Activated CD4-positive, alpha-beta T cell treated with anti-CD3 and anti-CD28 coated beads, Interleukin-2, amount 10 ng/mL, durations not matched to agents 24 days and 14 days (primary cell): ENCODE measurements around the gene C2CD3. TPM values are rescaled to one million over a fixed set of nuclear protein-coding genes. Genes with fewer than 3 reads are reported as not detected.
"Not testable (repeated sequence)": the region's sequence is repeated elsewhere in the genome, so short reads cannot be mapped to it uniquely, and the experiment has no call there.

ENCODE experiments used
- DNase-seq: peaks from one replicate; pipeline ENCODE4 v3.0.0; 2022
- H3K27ac Mint-ChIP-seq: one replicate; pipeline ENCODE4 v1.8.0; 2022; ENCODE audit warnings: mild to moderate bottlenecking, mixed read lengths
- H3K27me3 Mint-ChIP-seq: one replicate; pipeline ENCODE4 v1.8.0; 2022; ENCODE audit warnings: mixed read lengths
- H3K36me3 Mint-ChIP-seq: one replicate; pipeline ENCODE4 v1.8.0; 2022; ENCODE audit warnings: low read depth, mild to moderate bottlenecking, mixed read lengths
- H3K4me1 Mint-ChIP-seq: one replicate; pipeline ENCODE4 v1.8.0; 2021; ENCODE audit warnings: mixed read lengths
- H3K4me3 Mint-ChIP-seq: one replicate; pipeline ENCODE4 v1.8.0; 2022; ENCODE audit warnings: mild to moderate bottlenecking, moderate library complexity, mixed read lengths
- H3K9me3 Mint-ChIP-seq: one replicate; pipeline ENCODE4 v1.8.0; 2021; ENCODE audit warnings: mixed read lengths
- intact Hi-C: fragments of 100-400 bp; cut with micrococcal nuclease; formaldehyde crosslinking; loops from one replicate; pipeline ENCODE4 v1.15.1; 2023
- total RNA-seq: library from RNA; stranded (reverse); gene quantifications from 2 replicates; pipeline ENCODE4 v1.2.3, GENCODE V29; 2022

The C2CD3 gene
- total RNA-seq, 1 donor from 2014 or later, result 37.4 TPM

DNA sequence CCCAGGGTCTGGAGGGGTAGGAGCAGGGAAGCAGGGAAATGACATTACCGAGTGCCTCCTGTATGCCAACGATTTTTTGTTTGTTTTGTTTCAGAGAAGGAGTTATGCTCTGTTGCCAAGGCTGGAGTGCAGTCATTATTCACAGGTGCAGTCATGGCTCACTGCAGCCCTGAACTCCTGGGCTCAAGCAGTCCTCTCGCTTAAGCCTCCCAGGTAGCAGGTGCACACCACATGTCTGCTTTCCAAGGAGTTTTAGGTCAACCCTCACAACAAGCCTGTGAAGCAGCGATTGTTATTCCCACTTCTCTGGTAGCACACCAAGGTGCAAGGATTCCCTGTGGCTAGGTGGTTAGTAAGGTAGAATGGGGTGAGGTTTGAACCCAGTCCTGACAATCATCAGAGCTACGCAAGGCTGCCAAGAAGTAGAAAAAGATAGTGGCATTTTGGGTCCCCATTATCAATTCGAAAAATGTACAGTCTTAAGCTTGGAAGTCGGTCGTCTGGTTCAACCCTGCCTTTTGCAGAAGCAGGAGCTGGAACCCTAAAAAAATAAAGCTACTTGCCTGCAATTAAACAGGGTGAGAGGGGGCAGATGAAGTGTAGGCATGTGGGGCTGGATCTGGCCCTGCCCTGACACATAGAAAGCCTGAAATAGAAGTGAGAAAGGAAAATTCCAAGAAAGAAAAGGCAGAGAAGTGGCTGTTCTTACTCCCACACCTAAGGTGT is 171.1 kb downstream of the C2CD3 start:
- intact Hi-C loops, result loop anchor here (1.0 kb wide), 1 partner anchor 12 kb away; no protein-coding TSS in a partner anchor
- DNase-seq, result no peak
- Mint-ChIP-seq H3K9me3 (no peaks in the 10 kb centered on the region), H3K4me3 (no peak overlapping the region), H3K27me3 (no peaks in the 10 kb centered on the region), H3K27ac (peak overlapping the region; percentile 82), H3K4me1 (peaks cover 58% of the 10 kb centered on the region), H3K36me3 (peaks cover 24% of the 10 kb centered on the region)

DNA sequence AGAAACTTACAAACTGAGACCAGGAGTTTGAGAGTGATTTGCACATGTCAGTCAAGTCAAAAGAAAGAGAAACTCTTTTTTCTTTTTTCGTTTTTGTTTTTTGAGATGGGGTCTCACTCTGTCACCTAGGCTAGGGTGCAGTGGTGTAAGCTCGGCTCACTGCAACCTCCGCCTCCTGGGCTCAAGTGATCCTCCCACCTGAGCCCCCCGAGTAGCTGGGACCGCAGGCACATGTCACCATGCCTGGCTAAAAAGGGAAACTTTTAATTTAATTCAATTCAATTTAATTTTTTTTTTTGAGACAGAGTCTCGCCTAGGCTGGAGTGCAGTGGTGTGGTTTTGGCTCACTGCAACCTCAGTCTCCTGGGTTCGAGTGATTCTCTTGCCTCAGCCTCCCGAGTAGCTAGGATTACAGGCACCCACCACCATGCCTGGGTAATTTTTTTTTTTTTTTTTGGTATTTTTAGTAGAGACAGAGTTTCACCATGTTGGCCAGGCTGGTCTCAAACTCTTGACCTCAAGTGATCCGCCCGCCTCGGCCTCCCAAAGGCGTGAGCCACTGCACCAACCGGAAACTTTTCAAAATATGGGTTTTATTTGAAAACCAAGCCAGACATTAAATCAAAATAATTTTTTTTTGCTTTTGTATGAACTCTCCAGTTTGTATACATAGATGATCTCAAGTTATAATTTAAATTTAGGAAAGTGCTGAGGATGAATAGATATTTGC is 171.8 kb downstream of the C2CD3 start:
- Mint-ChIP-seq H3K36me3 (peaks cover 24% of the 10 kb centered on the region), H3K27ac (peak overlapping the region; percentile 82), H3K27me3 (no peaks in the 10 kb centered on the region), H3K9me3 (no peaks in the 10 kb centered on the region), H3K4me3 (no peak overlapping the region), H3K4me1 (peaks cover 54% of the 10 kb centered on the region)
- no peak for DNase-seq
- intact Hi-C loops, result no loop called here

GRCh38 chr11:73997120-73997770 is 173.6 kb downstream of the C2CD3 start:
- peaks cover 48% of the 10 kb centered on the region for H3K4me1 Mint-ChIP-seq
- intact Hi-C loops, result no loop called here
- H3K9me3 Mint-ChIP-seq, result no peaks in the 10 kb centered on the region
- H3K27me3 Mint-ChIP-seq, result no peaks in the 10 kb centered on the region
- peak overlapping the region; percentile 68 for H3K27ac Mint-ChIP-seq
- peak overlapping the region; percentile 1 for H3K4me3 Mint-ChIP-seq
- H3K36me3 Mint-ChIP-seq, result peaks cover 13% of the 10 kb centered on the region
- no peak for DNase-seq

- intact Hi-C loops, result no loop called here
- Mint-ChIP-seq H3K36me3 (peaks cover 9% of the 10 kb centered on the region), H3K9me3 (no peaks in the 10 kb centered on the region), H3K27ac (peak overlapping the region; percentile 97), H3K4me3 (peak overlapping the region; percentile 80), H3K4me1 (peaks cover 46% of the 10 kb centered on the region), H3K27me3 (no peaks in the 10 kb centered on the region)
- no peak for DNase-seq
These were observed 174.5 kb downstream of the C2CD3 start for GRCh38 chr11:73996161-73996747.

- H3K27ac Mint-ChIP-seq, result peak overlapping the region; percentile 97
These were observed 175.1 kb downstream of the C2CD3 start for GRCh38 chr11:73995731-73996130.

DNA sequence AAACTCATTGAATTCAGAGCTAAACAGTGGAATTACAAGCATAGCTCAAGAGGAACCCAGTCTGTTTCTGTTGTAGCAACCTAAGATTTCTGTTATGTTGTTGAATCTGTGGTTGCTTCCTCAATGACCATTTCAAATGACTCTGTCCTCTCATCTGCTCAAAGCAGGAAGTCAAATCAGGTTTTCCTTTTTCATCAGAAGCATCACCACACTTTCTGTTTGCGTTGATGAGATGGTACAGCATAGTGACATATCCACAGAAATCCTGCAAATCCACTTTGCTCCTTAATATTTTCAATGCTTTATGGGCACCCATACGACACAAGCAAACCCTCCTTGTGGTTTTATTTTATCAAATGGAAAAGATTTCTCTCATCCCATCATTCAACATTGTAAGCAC is 175.6 kb downstream of the C2CD3 start:
- intact Hi-C loops, result loop anchor here (1.0 kb wide), 5 partner anchors 10 to 176 kb away; partner anchors contain the start of genes C2CD3 and PPME1
- H3K4me1 Mint-ChIP-seq, result peaks cover 41% of the 10 kb centered on the region
- peak overlapping the region; percentile 80 for H3K4me3 Mint-ChIP-seq
- H3K27me3 Mint-ChIP-seq, result no peaks in the 10 kb centered on the region
- H3K27ac Mint-ChIP-seq, result peak overlapping the region; percentile 97
- H3K36me3 Mint-ChIP-seq, result no peaks in the 10 kb centered on the region
- H3K9me3 Mint-ChIP-seq, result no peaks in the 10 kb centered on the region
- peak; percentile 86 for DNase-seq

More at GRCh38 chr11:73995731-73996130, 175.1 kb downstream of the C2CD3 start:
- Mint-ChIP-seq H3K36me3 (peaks cover 4% of the 10 kb centered on the region), H3K4me3 (peak overlapping the region; percentile 80), H3K9me3 (no peaks in the 10 kb centered on the region), H3K27me3 (no peaks in the 10 kb centered on the region), H3K4me1 (peaks cover 46% of the 10 kb centered on the region)
- peak; percentile 91 for DNase-seq
- intact Hi-C loops, result loop anchor here (1.0 kb wide), 5 partner anchors 10 to 176 kb away; partner anchors contain the start of genes C2CD3 and PPME1

GRCh38 chr11:73991471-73992006 is 179.3 kb downstream of the C2CD3 start:
- Mint-ChIP-seq H3K4me1 (peaks cover 22% of the 10 kb centered on the region), H3K4me3 (no peak overlapping the region), H3K9me3 (no peaks in the 10 kb centered on the region), H3K36me3 (no peaks in the 10 kb centered on the region), H3K27me3 (no peaks in the 10 kb centered on the region), H3K27ac (no peak overlapping the region)
- intact Hi-C loops, result no loop called here
- no peak for DNase-seq

DNA sequence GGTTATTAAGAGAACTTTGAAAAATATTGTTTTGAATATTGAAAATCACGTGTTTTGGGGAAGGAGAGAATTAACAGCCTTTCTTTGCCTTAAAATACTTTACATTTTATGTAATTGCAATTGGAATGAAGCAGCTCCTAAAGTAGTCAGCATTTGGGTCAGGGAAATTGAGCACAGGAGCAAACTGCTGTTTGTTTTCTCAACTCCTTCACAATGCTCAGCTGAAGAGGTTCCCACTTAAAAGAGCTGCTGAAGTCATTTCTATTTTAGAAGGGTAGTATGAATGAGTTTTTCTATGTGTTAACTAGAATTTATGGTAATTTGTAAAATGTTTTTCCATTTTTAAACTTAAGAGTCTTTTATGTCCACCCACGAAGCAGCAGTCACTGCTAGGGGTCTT is 180.1 kb downstream of the C2CD3 start:
- Mint-ChIP-seq H3K27ac (no peak overlapping the region), H3K9me3 (no peaks in the 10 kb centered on the region), H3K27me3 (no peaks in the 10 kb centered on the region), H3K4me1 (peaks cover 16% of the 10 kb centered on the region), H3K4me3 (no peak overlapping the region), H3K36me3 (no peaks in the 10 kb centered on the region)
- intact Hi-C loops, result no loop called here
- DNase-seq, result no peak

DNA sequence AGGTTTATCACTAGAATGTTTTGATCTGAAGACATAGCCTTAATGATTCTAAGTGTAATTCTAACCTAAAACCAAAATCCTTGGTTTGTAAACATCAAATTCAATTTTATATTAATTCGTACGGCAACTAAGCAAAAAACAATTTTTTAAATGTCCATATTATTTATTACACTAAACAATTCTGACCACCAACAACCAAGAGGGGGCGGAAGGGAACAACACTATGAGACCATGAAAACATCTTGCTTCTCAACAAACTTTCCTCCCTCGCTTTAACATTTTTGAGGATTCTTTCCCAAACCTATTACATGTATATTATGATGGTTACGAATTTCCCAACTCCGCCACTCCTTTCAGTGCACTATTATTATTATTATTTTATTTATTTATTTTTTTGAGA is 181.6 kb downstream of the C2CD3 start:
- no peak overlapping the region for H3K27ac Mint-ChIP-seq

GRCh38 chr11:73988227-73988626 is 182.6 kb downstream of the C2CD3 start:
- intact Hi-C loops, result no loop called here
- no peaks in the 10 kb centered on the region for H3K36me3 Mint-ChIP-seq
- no peak overlapping the region for H3K4me3 Mint-ChIP-seq
- H3K9me3 Mint-ChIP-seq, result no peaks in the 10 kb centered on the region
- H3K27me3 Mint-ChIP-seq, result no peaks in the 10 kb centered on the region
- peaks cover 21% of the 10 kb centered on the region for H3K4me1 Mint-ChIP-seq
- no peak for DNase-seq
- H3K27ac Mint-ChIP-seq, result no peak overlapping the region

More for the DNA sequence above, 181.6 kb downstream of the C2CD3 start:
- Mint-ChIP-seq H3K27me3 (no peaks in the 10 kb centered on the region), H3K4me1 (peaks cover 13% of the 10 kb centered on the region), H3K9me3 (no peaks in the 10 kb centered on the region), H3K36me3 (no peaks in the 10 kb centered on the region), H3K4me3 (no peak overlapping the region)
- intact Hi-C loops, result no loop called here
- no peak for DNase-seq

DNA sequence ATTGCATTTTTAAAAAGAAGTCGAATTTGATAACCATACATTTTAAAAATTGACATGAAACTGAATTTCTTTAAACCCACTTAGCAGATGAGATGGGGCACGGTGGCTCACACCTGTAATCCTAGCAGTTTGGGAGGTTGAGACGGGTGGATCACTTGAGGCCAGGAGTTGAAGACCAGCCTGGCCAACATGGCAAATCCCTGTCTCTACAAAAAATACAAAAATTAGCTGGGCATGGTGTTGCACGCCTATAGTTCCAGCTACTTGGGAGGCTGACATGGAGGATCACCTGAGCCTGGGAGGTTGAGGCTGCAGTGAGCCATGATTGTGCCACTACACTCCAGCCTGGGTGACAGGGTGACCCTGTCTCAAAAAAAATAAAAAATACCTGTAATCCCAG is 185.1 kb downstream of the C2CD3 start:
- peak overlapping the region; percentile 71 for H3K27ac Mint-ChIP-seq
- H3K9me3 Mint-ChIP-seq, H3K4me3 Mint-ChIP-seq, DNase-seq, intact Hi-C loops, H3K27me3 Mint-ChIP-seq: not testable (repeated sequence)
- peaks cover 29% of the 10 kb centered on the region for H3K4me1 Mint-ChIP-seq
- H3K36me3 Mint-ChIP-seq, result peaks cover 18% of the 10 kb centered on the region

GRCh38 chr11:73983741-73984538 is 186.9 kb downstream of the C2CD3 start:
- Mint-ChIP-seq H3K36me3 (peaks cover 34% of the 10 kb centered on the region), H3K27ac (peak overlapping the region; percentile 99), H3K27me3 (no peaks in the 10 kb centered on the region), H3K9me3 (no peaks in the 10 kb centered on the region), H3K4me3 (peak overlapping the region; percentile 95), H3K4me1 (peaks cover 45% of the 10 kb centered on the region)
- peak; percentile 78 for DNase-seq
- intact Hi-C loops, result loop anchor here (1.0 to 2.0 kb wide), 4 partner anchors 11 to 607 kb away; partner anchors contain the start of genes C2CD3, PPME1 and RELT
